ENCODE data around the gene MVD. TPM values are rescaled to one million over a fixed set of nuclear protein-coding genes. Genes with fewer than 3 reads are reported as not detected.
A peak's percentile ranks its signal among the peaks of the same experiment; 100 is the strongest.

The MVD gene
- total and polyA plus RNA-seq, 2 donors (not counting 1 experiment from before 2014, with no cell fraction given), result 35.9 to 204 TPM

GRCh38 chr16:88711750-88712340, 49.0 kb upstream of the MVD start:
- H3K27ac ChIP-seq (ENCODE audit: insufficient read depth, low read length), result no peak overlapping the region
- no peak overlapping the region for H3K4me2 ChIP-seq (ENCODE audit: extremely low read depth, insufficient read depth, low read length)
- H3K4me3 ChIP-seq (replicated peaks in 1 of 4; ENCODE audit: control extremely low read depth in 1 of 4, insufficient read depth in 1 of 4, low read depth in 3 of 4, low read length in 4 of 4), result no peak overlapping the region
- TF ChIP-seq EZH2 (IDR thresholded peaks at IDR 0.05; ENCODE audit: low read length, missing control alignments) (no peak), CTCF (conservative IDR thresholded peaks at IDR 0.05 in 1 of 2, IDR thresholded peaks at IDR 0.05 in 1 of 2; ENCODE audit: low read depth in 1 of 2, low read length in 2 of 2) (no peak)
- H4K20me1 ChIP-seq (ENCODE audit: control insufficient read depth, extremely low read depth, insufficient read depth, low read length), result no peaks in the 10 kb centered on the region
- no peaks in the 10 kb centered on the region for H3K4me1 ChIP-seq (ENCODE audit: control insufficient read depth, extremely low read depth, insufficient read depth, low read length)
- H3K79me2 ChIP-seq (ENCODE audit: control insufficient read depth, insufficient read depth, low read length), result peaks cover 23% of the 10 kb centered on the region
- no peaks in the 10 kb centered on the region for H3K27me3 ChIP-seq (ENCODE audit: control insufficient read depth, insufficient read depth, low read length)
- no peak for DNase-seq (ENCODE audit: low read depth in 2 of 2)
- no peak overlapping the region for H3K9ac ChIP-seq (ENCODE audit: insufficient read depth, low read length)
- no peaks in the 10 kb centered on the region for H3K9me3 ChIP-seq (ENCODE audit: control insufficient read depth, insufficient read depth, low read depth, low read length)
- H2AFZ ChIP-seq (ENCODE audit: low read length), result no peak overlapping the region
- H3K36me3 ChIP-seq (ENCODE audit: control insufficient read depth, insufficient read depth, low read length), result peaks cover 33% of the 10 kb centered on the region

DNA sequence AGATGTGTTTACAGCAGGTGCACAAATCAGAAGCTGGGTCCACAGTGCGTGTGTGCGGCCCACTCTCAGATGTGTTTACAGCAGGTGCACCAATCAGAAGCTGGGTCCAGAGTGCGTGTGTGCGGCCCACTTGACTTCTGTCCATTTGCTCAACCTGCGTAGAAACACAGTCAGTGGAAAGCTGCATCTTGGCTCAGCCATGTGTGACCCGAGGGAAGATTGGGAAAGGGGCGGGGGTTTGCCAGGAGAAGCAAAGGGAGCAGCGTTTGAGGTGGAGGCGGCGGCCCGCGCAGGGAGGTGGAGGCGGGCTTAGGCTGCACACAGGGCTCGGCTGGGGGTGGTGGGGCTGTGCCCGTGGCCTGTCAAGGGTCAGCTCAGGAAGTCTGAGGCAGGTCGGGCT, 47.7 kb upstream of the MVD start:
- Histone ChIP-seq H3K4me1 (ENCODE audit: control insufficient read depth, extremely low read depth, insufficient read depth, low read length) (no peaks in the 10 kb centered on the region), H3K9ac (ENCODE audit: insufficient read depth, low read length) (no peak overlapping the region), H3K36me3 (ENCODE audit: control insufficient read depth, insufficient read depth, low read length) (peaks cover 21% of the 10 kb centered on the region), H3K79me2 (ENCODE audit: control insufficient read depth, insufficient read depth, low read length) (peaks cover 28% of the 10 kb centered on the region), H3K27ac (ENCODE audit: insufficient read depth, low read length) (no peak overlapping the region), H2AFZ (ENCODE audit: low read length) (no peak overlapping the region), H3K4me3 (replicated peaks in 1 of 4; ENCODE audit: control extremely low read depth in 1 of 4, insufficient read depth in 1 of 4, low read depth in 3 of 4, low read length in 4 of 4) (no peak overlapping the region), H4K20me1 (ENCODE audit: control insufficient read depth, extremely low read depth, insufficient read depth, low read length) (no peaks in the 10 kb centered on the region), H3K4me2 (ENCODE audit: extremely low read depth, insufficient read depth, low read length) (no peak overlapping the region), H3K9me3 (ENCODE audit: control insufficient read depth, insufficient read depth, low read depth, low read length) (no peaks in the 10 kb centered on the region), H3K27me3 (ENCODE audit: control insufficient read depth, insufficient read depth, low read length) (no peaks in the 10 kb centered on the region)
- no peak for TF ChIP-seq CTCF (conservative IDR thresholded peaks at IDR 0.05 in 1 of 2, IDR thresholded peaks at IDR 0.05 in 1 of 2; ENCODE audit: low read depth in 1 of 2, low read length in 2 of 2)
- no peak for TF ChIP-seq EZH2 (IDR thresholded peaks at IDR 0.05; ENCODE audit: low read length, missing control alignments)
- no peak for DNase-seq (ENCODE audit: low read depth in 2 of 2)

DNA sequence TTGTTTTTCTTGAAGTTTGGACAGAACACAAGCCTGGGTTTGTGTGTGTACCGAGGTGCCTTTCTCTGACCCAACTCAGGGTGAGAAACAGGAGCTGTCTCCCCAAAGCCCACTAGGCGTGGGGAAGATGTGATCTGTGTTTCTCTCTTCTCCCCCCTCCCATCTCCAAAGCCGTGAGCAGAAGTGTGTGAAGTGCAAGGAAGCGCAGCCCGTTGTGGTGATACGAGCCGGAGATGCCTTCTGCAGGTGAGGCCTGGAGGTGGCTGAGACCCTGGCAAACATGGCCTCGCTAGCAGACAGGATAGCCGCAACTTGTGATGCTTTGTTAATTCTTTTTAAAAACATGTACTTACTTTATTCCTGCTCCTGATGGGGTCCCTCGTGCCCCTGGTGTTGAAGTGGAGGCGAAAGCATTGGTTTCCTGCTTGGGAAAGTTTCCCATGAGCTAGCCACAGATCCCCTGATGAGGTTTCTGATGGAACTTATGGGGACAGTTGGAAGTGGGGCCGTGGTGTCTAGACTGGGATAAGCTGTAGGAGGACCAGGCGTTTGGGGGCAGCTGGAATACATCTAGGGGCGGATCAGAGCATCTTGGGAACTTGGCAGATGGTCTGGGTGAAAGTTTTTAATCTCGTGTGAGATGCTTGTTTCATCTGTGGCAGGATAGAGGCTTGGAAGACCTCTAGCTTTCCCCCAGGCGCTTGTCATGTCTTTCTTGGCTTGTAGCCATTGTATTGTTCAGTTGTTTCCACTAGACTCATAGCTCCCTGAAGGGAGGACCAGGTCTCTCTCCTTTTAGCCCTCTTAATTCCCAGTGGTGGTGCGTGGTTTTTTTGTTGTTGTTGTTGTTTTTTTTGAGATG, 44.3 kb upstream of the MVD start:
- H3K79me2 ChIP-seq (ENCODE audit: control insufficient read depth, insufficient read depth, low read length), result peaks cover 40% of the 10 kb centered on the region
- H3K9me3 ChIP-seq (ENCODE audit: control insufficient read depth, insufficient read depth, low read depth, low read length), result no peaks in the 10 kb centered on the region
- H4K20me1 ChIP-seq (ENCODE audit: control insufficient read depth, extremely low read depth, insufficient read depth, low read length), result no peaks in the 10 kb centered on the region
- H3K4me1 ChIP-seq (ENCODE audit: control insufficient read depth, extremely low read depth, insufficient read depth, low read length), result peaks cover 2% of the 10 kb centered on the region
- H2AFZ ChIP-seq (ENCODE audit: low read length), result no peak overlapping the region
- TF ChIP-seq EZH2 (IDR thresholded peaks at IDR 0.05; ENCODE audit: low read length, missing control alignments) (no peak), CTCF (conservative IDR thresholded peaks at IDR 0.05 in 1 of 2, IDR thresholded peaks at IDR 0.05 in 1 of 2; ENCODE audit: low read depth in 1 of 2, low read length in 2 of 2) (no peak)
- H3K27me3 ChIP-seq (ENCODE audit: control insufficient read depth, insufficient read depth, low read length), result no peaks in the 10 kb centered on the region
- H3K4me2 ChIP-seq (ENCODE audit: extremely low read depth, insufficient read depth, low read length), result peak overlapping the region; percentile 82
- H3K27ac ChIP-seq (ENCODE audit: insufficient read depth, low read length), result peak overlapping the region; percentile 67
- H3K36me3 ChIP-seq (ENCODE audit: control insufficient read depth, insufficient read depth, low read length), result peaks cover 7% of the 10 kb centered on the region
- H3K9ac ChIP-seq (ENCODE audit: insufficient read depth, low read length), result peak overlapping the region; percentile 85
- DNase-seq (ENCODE audit: low read depth in 2 of 2), result no peak
- H3K4me3 ChIP-seq (replicated peaks in 1 of 4; ENCODE audit: control extremely low read depth in 1 of 4, insufficient read depth in 1 of 4, low read depth in 3 of 4, low read length in 4 of 4), result peak overlapping the region; percentile 79 to 90 (median 85)

All from fibroblast of lung (primary cell).